ENCODE results near the gene HTN1.
"Not testable (repeated sequence)": the region's sequence is repeated elsewhere in the genome, so short reads cannot be mapped to it uniquely, and the experiment has no call there.

HTN1 gene

GRCh38 chr4:70041652-70042286, 8.5 kb upstream of the HTN1 start:
- DNase-seq (ENCODE audit: extremely low read depth, low read depth): no peak
- no peak overlapping the region for H3K4me3 ChIP-seq (replicated peaks; ENCODE audit: low read depth, low read length)

GRCh38 chr4:70056534-70056933, 6.3 kb downstream of the HTN1 start:
- DNase-seq (ENCODE audit: extremely low read depth, low read depth); H3K4me3 ChIP-seq (replicated peaks; ENCODE audit: low read depth, low read length): not testable (repeated sequence)

More at GRCh38 chr4:70041652-70042286, 8.5 kb upstream of the HTN1 start:
- no peak for TF ChIP-seq CTCF (IDR thresholded peaks at IDR 0.05; ENCODE audit: low read depth, low read length, missing control alignments)

GRCh38 chr4:70057651-70058050, 7.4 kb downstream of the HTN1 start:
- TF ChIP-seq CTCF (IDR thresholded peaks at IDR 0.05; ENCODE audit: low read depth, low read length, missing control alignments): no peak
- no peak overlapping the region for H3K4me3 ChIP-seq (replicated peaks; ENCODE audit: low read depth, low read length)
- DNase-seq (ENCODE audit: extremely low read depth, low read depth): no peak

GRCh38 chr4:70059149-70059548, 8.9 kb downstream of the HTN1 start:
- no peak for DNase-seq (ENCODE audit: extremely low read depth, low read depth)
- TF ChIP-seq CTCF (IDR thresholded peaks at IDR 0.05; ENCODE audit: low read depth, low read length, missing control alignments): no peak
- no peak overlapping the region for H3K4me3 ChIP-seq (replicated peaks; ENCODE audit: low read depth, low read length)

GRCh38 chr4:70062000-70062399, 11.8 kb downstream of the HTN1 start:
- no peak for TF ChIP-seq CTCF (IDR thresholded peaks at IDR 0.05; ENCODE audit: low read depth, low read length, missing control alignments)
- no peak for DNase-seq (ENCODE audit: extremely low read depth, low read depth)

GRCh38 chr4:70080205-70080604, 30.0 kb downstream of the HTN1 start:
- no peak overlapping the region for H3K4me3 ChIP-seq (replicated peaks; ENCODE audit: low read depth, low read length)
- DNase-seq (ENCODE audit: extremely low read depth, low read depth): no peak
- no peak for TF ChIP-seq CTCF (IDR thresholded peaks at IDR 0.05; ENCODE audit: low read depth, low read length, missing control alignments)

More at GRCh38 chr4:70062000-70062399, 11.8 kb downstream of the HTN1 start:
- no peak overlapping the region for H3K4me3 ChIP-seq (replicated peaks; ENCODE audit: low read depth, low read length)

GRCh38 chr4:70099206-70099605, 49.0 kb downstream of the HTN1 start:
- DNase-seq (ENCODE audit: extremely low read depth, low read depth): no peak
- TF ChIP-seq CTCF (IDR thresholded peaks at IDR 0.05; ENCODE audit: low read depth, low read length, missing control alignments): no peak
- no peak overlapping the region for H3K4me3 ChIP-seq (replicated peaks; ENCODE audit: low read depth, low read length)
